ENCODE data around the gene IGSF6. TPM values are rescaled to one million over a fixed set of nuclear protein-coding genes. Genes with fewer than 3 reads are reported as not detected.

The IGSF6 gene
- total RNA-seq, 2 donors from 2014 or later = not detected

- Mint-ChIP-seq H3K27ac (no peak overlapping the region), H3K36me3 (ENCODE audit: low read depth) (peaks cover 29% of the 10 kb centered on the region), H3K9me3 (no peaks in the 10 kb centered on the region), H3K4me1 (peaks cover 1% of the 10 kb centered on the region), H3K4me3 (no peak overlapping the region), H3K27me3 (ENCODE audit: insufficient read depth) (no peaks in the 10 kb centered on the region)
- no peak overlapping the region for H3K27ac ChIP-seq (ENCODE audit: low read depth, low read length)
- peak; percentile 57 for DNase-seq
- H3K9ac ChIP-seq (ENCODE audit: extremely low read depth, low read length, poor library complexity, severe bottlenecking) = no peak overlapping the region
- no peaks in the 10 kb centered on the region for H3K4me1 ChIP-seq (ENCODE audit: control insufficient read depth, insufficient read depth, low read length)
- no peak overlapping the region for H3K4me3 ChIP-seq (ENCODE audit: low read length)
- TF ChIP-seq, protein P1, sequence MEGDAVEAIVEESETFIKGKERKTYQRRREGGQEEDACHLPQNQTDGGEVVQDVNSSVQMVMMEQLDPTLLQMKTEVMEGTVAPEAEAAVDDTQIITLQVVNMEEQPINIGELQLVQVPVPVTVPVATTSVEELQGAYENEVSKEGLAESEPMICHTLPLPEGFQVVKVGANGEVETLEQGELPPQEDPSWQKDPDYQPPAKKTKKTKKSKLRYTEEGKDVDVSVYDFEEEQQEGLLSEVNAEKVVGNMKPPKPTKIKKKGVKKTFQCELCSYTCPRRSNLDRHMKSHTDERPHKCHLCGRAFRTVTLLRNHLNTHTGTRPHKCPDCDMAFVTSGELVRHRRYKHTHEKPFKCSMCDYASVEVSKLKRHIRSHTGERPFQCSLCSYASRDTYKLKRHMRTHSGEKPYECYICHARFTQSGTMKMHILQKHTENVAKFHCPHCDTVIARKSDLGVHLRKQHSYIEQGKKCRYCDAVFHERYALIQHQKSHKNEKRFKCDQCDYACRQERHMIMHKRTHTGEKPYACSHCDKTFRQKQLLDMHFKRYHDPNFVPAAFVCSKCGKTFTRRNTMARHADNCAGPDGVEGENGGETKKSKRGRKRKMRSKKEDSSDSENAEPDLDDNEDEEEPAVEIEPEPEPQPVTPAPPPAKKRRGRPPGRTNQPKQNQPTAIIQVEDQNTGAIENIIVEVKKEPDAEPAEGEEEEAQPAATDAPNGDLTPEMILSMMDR (conservative IDR thresholded peaks at IDR 0.05) = peak; percentile 95
- peaks cover 23% of the 10 kb centered on the region for H3K36me3 ChIP-seq (ENCODE audit: control insufficient read depth, insufficient read depth, low read length)
- no peaks in the 10 kb centered on the region for H3K27me3 ChIP-seq (ENCODE audit: control insufficient read depth, insufficient read depth, low read length, poor library complexity, severe bottlenecking)
- no peaks in the 10 kb centered on the region for H3K9me3 ChIP-seq (ENCODE audit: control insufficient read depth, low read length)
- WGBS, 2 experiments (ENCODE audit: insufficient coverage in 1 of 2, insufficient read length in 1 of 2) = 33 to 55% methylated on average over 3 to 4 of the region's 4 CpGs
Observed at GRCh38 chr16:21656795-21657768, 4.7 kb upstream of the IGSF6 start.

DNA sequence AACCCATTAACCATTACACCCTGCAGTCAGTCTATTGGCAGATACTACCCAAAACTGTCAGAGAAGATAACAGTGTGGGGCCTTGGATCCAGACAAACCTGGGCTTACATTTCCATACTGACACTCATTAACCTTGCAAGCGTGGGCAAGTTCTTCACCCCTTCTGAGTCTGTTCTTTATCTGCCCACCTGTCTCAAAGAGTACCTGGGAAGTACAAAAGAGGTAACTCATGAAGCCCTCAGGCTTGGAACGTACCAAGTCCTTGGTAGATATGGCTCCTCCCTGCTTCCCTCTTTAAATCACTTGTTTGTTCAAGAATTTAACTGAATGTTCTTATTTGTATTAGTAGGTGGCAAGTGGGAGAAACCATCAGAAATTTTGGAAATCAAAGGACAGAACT lies 2.5 kb upstream of the IGSF6 start:
- no peaks in the 10 kb centered on the region for H3K9me3 Mint-ChIP-seq
- no peak overlapping the region for H3K4me3 Mint-ChIP-seq

GRCh38 chr16:21654466-21654865 lies 2.1 kb upstream of the IGSF6 start:
- no peak overlapping the region for H3K4me3 Mint-ChIP-seq

More for the DNA sequence above, 2.5 kb upstream of the IGSF6 start:
- Histone ChIP-seq H3K27me3 (ENCODE audit: control insufficient read depth, insufficient read depth, low read length, poor library complexity, severe bottlenecking) (no peaks in the 10 kb centered on the region), H3K9me3 (ENCODE audit: control insufficient read depth, low read length) (no peaks in the 10 kb centered on the region), H3K9ac (ENCODE audit: extremely low read depth, low read length, poor library complexity, severe bottlenecking) (no peak overlapping the region), H3K4me3 (ENCODE audit: low read length) (no peak overlapping the region), H3K36me3 (ENCODE audit: control insufficient read depth, insufficient read depth, low read length) (peaks cover 23% of the 10 kb centered on the region), H3K4me1 (ENCODE audit: control insufficient read depth, insufficient read depth, low read length) (no peaks in the 10 kb centered on the region), H3K27ac (ENCODE audit: low read depth, low read length) (no peak overlapping the region)
- H3K27me3 Mint-ChIP-seq (ENCODE audit: insufficient read depth) = no peaks in the 10 kb centered on the region
- H3K4me1 Mint-ChIP-seq = peaks cover 1% of the 10 kb centered on the region
- peaks cover 31% of the 10 kb centered on the region for H3K36me3 Mint-ChIP-seq (ENCODE audit: low read depth)
- 91 to 100% methylated on average over 1 to 2 of the region's 2 CpGs for WGBS, 2 experiments (ENCODE audit: insufficient coverage in 1 of 2, insufficient read length in 1 of 2)
- no peak overlapping the region for H3K27ac Mint-ChIP-seq
- peak; percentile 18 for DNase-seq
- TF ChIP-seq, protein P1 (conservative IDR thresholded peaks at IDR 0.05) = no peak

More at GRCh38 chr16:21654466-21654865, 2.1 kb upstream of the IGSF6 start:
- Histone ChIP-seq H3K4me1 (ENCODE audit: control insufficient read depth, insufficient read depth, low read length) (no peaks in the 10 kb centered on the region), H3K9ac (ENCODE audit: extremely low read depth, low read length, poor library complexity, severe bottlenecking) (no peak overlapping the region), H3K9me3 (ENCODE audit: control insufficient read depth, low read length) (no peaks in the 10 kb centered on the region), H3K27me3 (ENCODE audit: control insufficient read depth, insufficient read depth, low read length, poor library complexity, severe bottlenecking) (no peaks in the 10 kb centered on the region), H3K4me3 (ENCODE audit: low read length) (no peak overlapping the region), H3K36me3 (ENCODE audit: control insufficient read depth, insufficient read depth, low read length) (peaks cover 23% of the 10 kb centered on the region), H3K27ac (ENCODE audit: low read depth, low read length) (no peak overlapping the region)
- Mint-ChIP-seq H3K27ac (no peak overlapping the region), H3K36me3 (ENCODE audit: low read depth) (peaks cover 31% of the 10 kb centered on the region), H3K27me3 (ENCODE audit: insufficient read depth) (no peaks in the 10 kb centered on the region), H3K9me3 (no peaks in the 10 kb centered on the region), H3K4me1 (peaks cover 1% of the 10 kb centered on the region)
- TF ChIP-seq, protein P1 (conservative IDR thresholded peaks at IDR 0.05) = no peak
- WGBS, 2 experiments (ENCODE audit: insufficient coverage in 1 of 2, insufficient read length in 1 of 2) = 100% methylated on average over 1 of the region's 1 CpG; no CpG with 5 or more reads in 1 of the 2 experiments
- peak; percentile 13 for DNase-seq

Measured in endodermal cell (in vitro differentiated cells).